HepG2 (cell line): ENCODE measurements around the gene CCT3. TPM values are rescaled to one million over a fixed set of nuclear protein-coding genes. Genes with fewer than 3 reads are reported as not detected.

Source experiments
- AKNA ChIP-seq: sonication (generic); formaldehyde crosslinking; IDR thresholded peaks from 2 replicates; pipeline ENCODE4 v1.4.0; 2020; ENCODE audit warnings: missing genetic modification reagents, borderline replicate concordance
- ATF7-NPFF ChIP-seq: sonication (generic); formaldehyde crosslinking; IDR thresholded peaks from 2 replicates; pipeline ENCODE4 v1.8.1; 2023; ENCODE audit warnings: mild to moderate bottlenecking, low read depth, missing genetic modification reagents, moderate library complexity
- BRD4 ChIP-seq: sonication (generic); formaldehyde crosslinking; IDR thresholded peaks from 2 replicates; pipeline ENCODE4 v1.4.0; 2020; ENCODE audit warnings: missing genetic modification reagents
- CENPBD1 ChIP-seq: sonication (generic); formaldehyde crosslinking; IDR thresholded peaks from 2 replicates; pipeline ENCODE4 v1.8.0; 2022; ENCODE audit warnings: missing genetic modification reagents, low read depth, mild to moderate bottlenecking, borderline replicate concordance
- ELF3 ChIP-seq: IDR thresholded peaks from 2 replicates; pipeline ENCODE4 v1.6.1; 2016; ENCODE audit warnings: missing genetic modification reagents, missing compliant biosample characterization
- GPN1 ChIP-seq: sonication (generic); formaldehyde crosslinking; IDR thresholded peaks from 2 replicates; pipeline ENCODE4 v1.5.1; 2020; ENCODE audit warnings: missing genetic modification reagents, borderline replicate concordance
- KLF11 ChIP-seq: IDR thresholded peaks from 2 replicates; pipeline ENCODE4 v1.6.1; 2016; ENCODE audit warnings: missing compliant biosample characterization
- MEIS2 ChIP-seq: sonication (generic); formaldehyde crosslinking; IDR thresholded peaks from 2 replicates; pipeline ENCODE4 v1.9.0; 2021; ENCODE audit warnings: mild to moderate bottlenecking, missing genetic modification reagents
- MIXL1 ChIP-seq: IDR thresholded peaks from 2 replicates; pipeline ENCODE4 v1.6.1; 2016
- MYC ChIP-seq: sonication (generic); formaldehyde crosslinking; IDR thresholded peaks from 2 replicates; pipeline ENCODE4 v1.9.0; 2021; ENCODE audit warnings: missing genetic modification reagents, borderline replicate concordance
- MYPOP ChIP-seq: sonication (generic); formaldehyde crosslinking; IDR thresholded peaks from 2 replicates; pipeline ENCODE4 v1.8.1; 2023; ENCODE audit warnings: mild to moderate bottlenecking, moderate library complexity, missing genetic modification reagents
- NR2C2 ChIP-seq: sonication (generic); formaldehyde crosslinking; IDR thresholded peaks from 2 replicates; pipeline ENCODE4 v1.4.0; 2020; ENCODE audit warnings: missing genetic modification reagents, mild to moderate bottlenecking, moderate library complexity, borderline replicate concordance
- PHF5A ChIP-seq: IDR thresholded peaks from one replicate; pipeline ENCODE4 v1.6.1; 2018; ENCODE audit warnings: low read depth, missing genetic modification reagents; ENCODE audit not compliant: unreplicated experiment
- POLR2AphosphoS5 ChIP-seq: IDR thresholded peaks from 2 replicates; pipeline ENCODE4 v1.6.1; 2012; ENCODE audit warnings: low read depth, low read length
- SMARCC2 ChIP-seq: fragments of 450-650 bp; IDR thresholded peaks from 2 replicates; pipeline ENCODE4 v1.6.1; 2017; ENCODE audit warnings: antibody characterized with exemption, mild to moderate bottlenecking
- SOX6 ChIP-seq, 2 experiments: fragments of 450-650 bp in 1 of 2; sonication (generic) in 1 of 2; formaldehyde crosslinking in 1 of 2; IDR thresholded peaks; 2 replicates each; pipeline versions ENCODE4 v1.4.0 to v1.6.1; 2017 to 2020; ENCODE audit warnings: antibody characterized with exemption in 1 of 2, mild to moderate bottlenecking in 1 of 2, missing genetic modification reagents in 1 of 2
- YEATS2 ChIP-seq: sonication (generic); formaldehyde crosslinking; IDR thresholded peaks from 2 replicates; pipeline ENCODE4 v1.4.0; 2020; ENCODE audit warnings: missing genetic modification reagents, borderline replicate concordance
- ZBTB42 ChIP-seq: sonication (generic); formaldehyde crosslinking; IDR thresholded peaks from 2 replicates; pipeline ENCODE4 v1.5.0; 2020; ENCODE audit warnings: mild to moderate bottlenecking, missing genetic modification reagents
- ZFP36 ChIP-seq: fragments of 150-350 bp; IDR thresholded peaks from 2 replicates; pipeline ENCODE4 v1.6.1; 2018; ENCODE audit warnings: borderline replicate concordance, low read length, low read depth; ENCODE audit not compliant: partially characterized antibody
- ZNF24 ChIP-seq: fragments of 450-650 bp; IDR thresholded peaks from 2 replicates; pipeline ENCODE4 v1.6.1; 2017; ENCODE audit warnings: antibody characterized with exemption, mild to moderate bottlenecking
- ZNF564 ChIP-seq: sonication (generic); formaldehyde crosslinking; IDR thresholded peaks from 2 replicates; pipeline ENCODE4 v1.8.1; 2023; ENCODE audit warnings: mild to moderate bottlenecking, missing genetic modification reagents
- ZNF605 ChIP-seq: sonication (generic); formaldehyde crosslinking; IDR thresholded peaks from 2 replicates; pipeline ENCODE4 v1.8.0; 2022; ENCODE audit warnings: mild to moderate bottlenecking, missing genetic modification reagents
- ZNF614 ChIP-seq: IDR thresholded peaks from 2 replicates; pipeline ENCODE4 v1.6.1; 2018; ENCODE audit warnings: missing biosample characterization, missing genetic modification reagents, inconsistent platforms, borderline replicate concordance
- ZNF775 ChIP-seq: sonication (generic); formaldehyde crosslinking; IDR thresholded peaks from 2 replicates; pipeline ENCODE4 v1.4.0; 2020; ENCODE audit warnings: missing genetic modification reagents, mild to moderate bottlenecking, moderate library complexity, borderline replicate concordance
- ZSCAN25 ChIP-seq: sonication (generic); formaldehyde crosslinking; IDR thresholded peaks from 2 replicates; pipeline ENCODE4 v1.8.0; 2022; ENCODE audit warnings: mild to moderate bottlenecking, missing genetic modification reagents
- polyA plus RNA-seq, 8 experiments: library from polyadenylated mRNA; depleted of rRNA in 3 of 8; stranded (reverse) in 7 of 8; unstranded in 1 of 8; fragments of >200 nt; fragmentation: Illumina TruSeq in 4 of 8; extraction: Trizol in 4 of 8; gene quantifications; 2 replicates each; pipeline versions ENCODE4 v1.2.1 to v1.2.3, GENCODE V29; 2011 to 2016; ENCODE audit warnings: low read depth in 4 of 8, missing spikeins in 1 of 8, mixed read lengths in 1 of 8; ENCODE audit not compliant: insufficient read depth in 1 of 8
- total RNA-seq, 5 experiments: library from RNA; depleted of rRNA; stranded (reverse); fragments of >200 nt; fragmentation: Illumina TruSeq; extraction: Trizol; gene quantifications; 2 replicates each; pipeline ENCODE4 v1.2.3, GENCODE V29; 2016; ENCODE audit warnings: low read depth in 1 of 5

Gene CCT3
- total and polyA plus RNA-seq, 2 of the 13 experiments (the other 11 are each of a cell fraction or from before 2014, with no cell fraction given): 319 to 615 TPM

- no peak for TF ChIP-seq AKNA (CRISPR knock-in tag)
- TF ChIP-seq YEATS2: peak; percentile 16; the same call in 1 of the 2 replicates
- TF ChIP-seq ZNF605 (CRISPR knock-in tag): no peak
- no peak for TF ChIP-seq ZFP36
- no peak for TF ChIP-seq ZSCAN25 (CRISPR knock-in tag)
- TF ChIP-seq ZBTB42: no peak
- no peak for TF ChIP-seq POLR2AphosphoS5
- peak; percentile 27; the same call in 1 of the 2 replicates for TF ChIP-seq MEIS2 (CRISPR knock-in tag)
- no peak for TF ChIP-seq BRD4 (CRISPR knock-in tag)
- peak; percentile 32 for TF ChIP-seq PHF5A (CRISPR knock-in tag)
- peak; percentile 53; the same call in 1 of the 2 replicates for TF ChIP-seq MYC (CRISPR knock-in tag)
- no peak for TF ChIP-seq CENPBD1 (CRISPR knock-in tag)
- TF ChIP-seq ZNF775: no peak
- no peak for TF ChIP-seq SOX6 (IDR thresholded peaks at IDR 0.05)
- peak; percentile 66 for TF ChIP-seq SOX6 (CRISPR knock-in tag; IDR thresholded peaks at IDR 0.05)
- peak; percentile 53; the same call in 1 of the 2 replicates for TF ChIP-seq MIXL1
- 0 out of 2 replicates have a peak, but pooled peaks have one; percentile 36 for TF ChIP-seq ATF7-NPFF
- TF ChIP-seq MYPOP: 0 out of 2 replicates have a peak, but pooled peaks have one; percentile 41
- peak; percentile 69; the same call in 1 of the 2 replicates for TF ChIP-seq KLF11
- no peak for TF ChIP-seq ZNF564 (CRISPR knock-in tag)
- no peak for TF ChIP-seq NR2C2
- TF ChIP-seq ELF3 (CRISPR knock-in tag): 0 out of 2 replicates have a peak, but pooled peaks have one; percentile 22
- TF ChIP-seq SMARCC2: no peak
- TF ChIP-seq ZNF614 (CRISPR knock-in tag): 0 out of 2 replicates have a peak, but pooled peaks have one; percentile 46
- TF ChIP-seq ZNF24: peak; percentile 61; the same call in 1 of the 2 replicates
- no peak for TF ChIP-seq GPN1 (CRISPR knock-in tag)
Observed at GRCh38 chr1:156356875-156357534, 18.9 kb upstream of the CCT3 start (continued).
